ENCODE results near the gene COL4A4.
A peak's percentile ranks its signal among the peaks of the same experiment; 100 is the strongest.

COL4A4 gene

DNA sequence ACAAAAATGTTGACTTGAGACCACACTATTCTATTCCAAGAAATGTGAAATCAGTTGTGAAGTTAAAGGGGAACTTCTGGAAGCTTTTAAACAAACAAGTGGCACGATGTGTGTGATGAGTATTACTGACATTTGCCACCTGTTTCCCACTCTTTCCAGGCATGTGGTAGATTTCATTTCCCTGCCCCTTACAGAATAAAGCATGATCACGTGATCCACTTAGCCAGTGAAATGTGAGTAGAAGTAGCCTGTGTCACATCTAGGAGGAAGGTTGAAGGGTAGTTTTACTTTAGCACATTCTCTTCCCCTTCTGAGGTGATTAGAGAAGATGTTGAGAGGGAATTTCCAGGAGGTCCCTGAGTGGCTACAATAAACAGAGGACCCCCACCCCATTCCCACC is 3.8 kb downstream of the COL4A4 start:
- DNase-seq = peak in 1 of 3 experiments; percentile 0

DNA sequence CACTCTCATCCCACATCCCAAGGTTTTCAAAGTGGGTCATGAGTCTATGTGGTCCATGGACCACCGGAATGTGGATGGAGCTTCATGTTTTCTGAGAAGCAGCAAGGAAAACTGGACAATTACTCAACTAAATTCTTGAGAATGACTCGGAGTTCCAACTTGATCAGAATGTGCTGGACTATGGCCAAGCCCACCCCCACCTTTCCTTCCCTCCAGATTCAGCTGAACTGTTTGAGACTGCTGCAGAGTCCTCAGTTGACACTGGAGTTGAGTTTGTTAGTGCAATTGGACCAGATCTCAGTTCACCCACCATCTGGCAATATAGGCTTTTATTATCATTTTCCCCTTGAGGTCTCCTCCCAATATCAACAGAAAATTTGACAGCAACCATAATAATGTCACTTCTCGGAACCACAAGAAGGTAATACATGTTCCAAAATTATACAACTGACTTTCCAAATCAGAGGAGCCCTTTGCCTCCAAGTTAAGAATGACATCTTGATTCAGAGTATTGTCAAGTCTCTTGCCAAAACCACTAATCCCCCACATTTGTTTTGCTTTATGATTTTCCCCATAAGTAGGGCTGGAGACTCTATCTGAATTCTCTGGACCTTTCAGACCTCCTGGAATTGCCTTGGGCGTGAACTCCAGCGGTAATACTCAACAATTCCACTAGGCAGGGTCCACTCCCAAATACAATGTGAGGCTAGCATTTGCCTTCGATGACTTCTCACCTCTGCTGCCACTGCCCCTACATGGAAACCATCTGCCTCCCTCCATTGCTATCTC is 8.8 kb downstream of the COL4A4 start:
- no peak for DNase-seq

DNA sequence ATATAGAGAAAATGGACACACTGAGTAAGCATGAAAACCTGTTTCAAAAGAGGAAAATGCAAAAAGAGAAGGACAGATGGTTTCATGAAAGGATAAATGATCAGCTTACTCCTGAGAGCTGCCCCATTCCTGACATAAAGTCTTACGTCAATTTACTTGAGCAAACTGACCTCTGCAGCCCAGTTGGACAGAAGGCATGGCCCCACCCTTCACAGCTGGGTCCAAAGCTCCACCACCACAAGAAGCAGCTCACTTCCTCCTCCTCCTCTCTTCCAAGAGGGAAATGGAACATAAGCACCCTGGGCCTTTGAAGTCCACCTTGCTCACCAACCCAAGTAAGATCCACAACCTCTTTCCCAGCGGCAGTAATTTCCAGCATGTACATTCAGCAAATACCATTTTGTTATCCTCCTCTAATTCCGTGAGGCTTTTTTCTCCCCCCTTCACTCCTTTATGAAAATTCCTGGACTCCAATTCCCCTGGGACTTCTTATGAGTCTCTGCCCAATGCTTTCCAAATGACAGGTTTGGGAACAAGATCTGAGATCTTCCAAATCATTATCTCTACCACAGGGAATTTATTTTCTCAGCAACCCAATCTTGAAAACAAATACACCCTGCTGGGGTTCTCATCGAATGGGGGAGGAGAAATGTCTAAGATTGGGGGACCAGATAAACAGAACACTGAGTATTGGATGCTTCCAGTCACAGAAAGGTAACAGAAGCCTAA is 10.1 kb downstream of the COL4A4 start:
- no peak for DNase-seq

DNA sequence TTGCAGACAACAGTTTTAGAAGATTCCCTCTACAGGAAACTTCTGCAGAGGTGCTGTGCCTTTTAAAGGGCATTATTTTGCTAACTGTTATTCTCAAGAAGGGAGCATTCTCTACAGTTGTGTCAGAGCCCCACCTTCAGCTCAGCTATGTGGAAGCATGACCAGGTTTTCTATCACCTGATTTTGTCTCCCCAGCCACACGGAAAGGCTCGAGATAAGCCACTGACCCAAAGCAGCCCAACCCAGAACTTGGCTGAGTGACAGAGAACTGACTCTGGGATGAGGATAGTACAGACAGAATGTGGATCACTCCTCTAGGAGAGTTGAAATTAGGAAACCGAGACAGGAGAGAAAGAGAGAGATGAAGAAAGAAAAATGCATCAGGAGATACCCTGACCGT is 10.7 kb downstream of the COL4A4 start:
- DNase-seq = no peak

DNA sequence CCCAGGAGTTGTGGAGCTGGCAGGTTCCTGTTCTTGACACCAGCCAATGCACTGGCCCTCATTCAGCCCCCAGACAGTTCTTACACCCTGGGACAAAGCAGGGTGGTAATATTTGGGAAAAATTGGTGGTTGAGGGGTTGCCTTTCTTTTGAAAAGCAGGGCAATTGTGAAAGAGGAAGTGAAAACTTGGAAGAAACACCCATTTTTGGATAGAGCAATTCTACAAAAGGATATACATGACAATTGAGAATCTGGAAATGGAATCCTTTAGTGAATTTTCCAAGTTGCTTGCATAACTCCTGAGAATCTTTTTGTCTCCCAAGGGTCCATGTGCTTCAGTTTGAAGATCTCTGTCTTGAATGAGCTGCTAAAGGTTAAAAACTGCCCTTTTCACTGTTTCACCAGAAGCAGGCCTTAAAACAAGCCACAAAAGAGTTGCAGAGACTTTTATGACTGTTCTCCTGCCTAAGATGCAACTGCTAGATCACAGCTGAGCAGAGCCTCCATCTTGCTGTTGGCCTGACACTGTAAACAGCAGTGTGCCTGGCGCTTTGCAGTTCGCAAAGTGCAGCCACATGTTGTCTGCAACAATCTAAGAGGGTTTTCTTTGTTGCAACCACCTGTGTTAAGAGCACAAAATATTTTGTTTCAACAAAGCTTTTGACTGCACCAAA is 11.8 kb downstream of the COL4A4 start:
- DNase-seq = no peak

DNA sequence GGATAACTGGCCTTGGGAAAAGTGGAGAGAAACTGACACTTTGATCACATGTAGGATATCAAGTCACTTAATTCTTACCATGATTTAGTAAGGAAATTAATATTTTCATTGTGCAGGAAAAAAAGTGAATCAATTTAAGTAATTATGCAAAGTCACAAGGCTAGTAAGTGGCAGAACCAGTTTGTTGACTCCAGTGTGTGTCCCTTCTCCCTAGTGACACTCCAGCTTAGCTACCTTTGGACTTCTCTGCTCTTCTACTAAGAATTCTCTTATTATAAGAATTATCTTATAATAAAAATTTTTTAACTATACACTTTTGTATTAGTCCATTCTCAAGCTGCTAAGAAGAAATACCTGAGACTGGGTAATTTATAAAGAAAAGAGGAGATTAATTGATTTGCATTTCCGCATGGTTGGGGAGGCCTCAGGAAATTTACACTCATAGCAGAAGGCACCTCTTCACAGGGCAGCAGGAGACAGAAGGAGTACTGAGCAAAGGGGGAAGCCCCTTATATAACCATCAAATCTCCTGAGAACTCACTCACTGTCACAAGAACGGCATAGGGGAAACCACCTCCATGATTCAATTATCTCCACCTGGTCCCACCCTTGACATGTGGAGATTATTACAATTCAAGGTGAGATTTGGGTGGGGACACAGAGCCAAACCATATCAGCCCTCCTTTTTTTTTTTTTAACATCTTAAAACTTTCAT is 13.6 kb downstream of the COL4A4 start:
- DNase-seq = peak in 1 of 3 experiments; percentile 8

DNA sequence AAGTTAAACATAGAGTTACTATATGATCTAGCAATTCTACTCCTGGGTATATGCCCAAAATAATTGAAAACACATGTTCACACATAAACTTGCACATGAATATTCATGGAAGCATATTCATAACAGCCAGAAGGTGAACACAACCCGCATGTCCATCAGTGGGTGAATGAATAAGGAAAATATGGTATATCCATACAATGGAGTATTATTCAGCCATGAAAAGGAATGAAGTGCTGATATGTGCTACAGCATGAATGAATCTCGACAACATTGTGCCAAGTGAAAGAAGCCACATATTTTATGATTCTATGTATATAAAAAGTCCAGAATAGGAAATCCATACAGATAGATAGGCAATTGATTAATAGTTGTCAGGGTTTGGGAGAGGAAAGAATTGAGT is 15.9 kb downstream of the COL4A4 start:
- DNase-seq = no peak

DNA sequence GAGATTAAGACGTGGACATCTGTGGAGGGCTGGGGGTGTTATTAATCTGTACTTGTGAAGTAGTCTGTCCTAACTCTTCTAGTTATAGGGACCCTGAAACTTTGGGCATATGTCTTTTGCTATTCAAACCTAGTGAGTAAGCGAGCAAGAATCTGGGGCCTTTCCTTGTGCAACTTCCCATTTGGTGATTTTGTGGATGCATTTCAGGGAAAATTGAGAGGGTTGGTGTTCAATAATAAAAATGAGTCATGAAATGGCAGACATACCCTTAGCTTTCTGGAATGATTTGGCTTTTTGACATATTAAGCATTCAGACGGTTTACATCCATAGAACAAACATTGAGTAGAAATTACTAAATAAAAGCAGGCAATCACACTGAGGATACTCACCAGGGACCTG is 17.0 kb downstream of the COL4A4 start:
- DNase-seq = no peak

DNA sequence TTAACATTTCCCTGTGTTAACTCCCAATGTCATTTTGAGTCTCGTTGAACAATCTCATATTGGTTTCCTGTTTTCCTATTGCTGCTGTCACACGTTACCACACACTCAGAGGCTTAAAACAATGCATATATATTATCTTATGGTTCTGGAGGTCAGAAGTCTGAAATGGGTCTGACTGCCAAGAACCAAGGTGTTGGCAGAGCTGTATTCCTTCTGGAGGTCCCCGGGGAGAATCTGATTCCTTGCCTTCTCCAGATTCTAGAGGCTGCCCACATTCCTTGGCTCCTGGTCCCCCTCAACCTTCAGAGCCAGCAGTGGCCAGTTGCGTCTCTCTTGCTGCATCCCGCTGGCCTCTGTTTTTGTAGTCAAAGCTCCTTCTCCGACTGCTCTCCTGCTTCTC is 17.5 kb downstream of the COL4A4 start:
- DNase-seq = no peak

DNA sequence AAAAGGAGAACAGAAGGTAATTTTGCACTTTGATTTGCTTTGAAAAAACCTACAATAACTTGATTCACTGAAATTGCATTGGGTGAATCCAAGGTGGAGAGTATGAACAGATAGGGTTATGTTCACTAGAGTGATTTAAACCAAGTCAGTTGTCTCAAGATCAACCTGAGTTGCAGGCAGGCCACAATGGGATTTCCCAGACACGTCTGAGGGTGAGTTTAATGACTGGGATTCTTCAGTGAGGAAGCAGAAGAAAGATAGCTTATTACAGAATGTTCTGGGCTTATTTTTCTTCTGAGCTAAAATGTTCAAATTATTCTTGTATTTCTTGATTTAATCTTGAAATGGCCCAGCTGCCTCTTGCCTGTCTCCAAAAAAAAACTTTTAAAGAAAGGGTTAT is 20.1 kb downstream of the COL4A4 start:
- DNase-seq = no peak

DNA sequence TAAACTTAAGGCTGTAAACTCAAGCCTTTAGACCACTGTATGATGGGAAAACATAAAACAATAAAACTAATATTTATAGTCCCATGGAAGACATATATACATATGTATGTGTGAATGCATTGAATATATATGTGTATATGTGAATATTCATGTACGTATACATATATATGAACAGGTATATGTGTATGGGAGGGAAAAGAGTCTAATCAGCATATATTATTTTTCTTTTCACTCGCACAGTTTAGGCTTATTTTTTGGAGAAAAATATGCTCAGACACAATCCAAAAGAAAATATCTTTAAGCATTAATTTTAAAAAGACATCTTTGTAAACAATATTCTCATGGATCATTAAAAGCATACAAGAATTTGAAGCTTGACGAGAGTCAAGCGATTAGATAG is 22.7 kb downstream of the COL4A4 start:
- DNase-seq = no peak

DNA sequence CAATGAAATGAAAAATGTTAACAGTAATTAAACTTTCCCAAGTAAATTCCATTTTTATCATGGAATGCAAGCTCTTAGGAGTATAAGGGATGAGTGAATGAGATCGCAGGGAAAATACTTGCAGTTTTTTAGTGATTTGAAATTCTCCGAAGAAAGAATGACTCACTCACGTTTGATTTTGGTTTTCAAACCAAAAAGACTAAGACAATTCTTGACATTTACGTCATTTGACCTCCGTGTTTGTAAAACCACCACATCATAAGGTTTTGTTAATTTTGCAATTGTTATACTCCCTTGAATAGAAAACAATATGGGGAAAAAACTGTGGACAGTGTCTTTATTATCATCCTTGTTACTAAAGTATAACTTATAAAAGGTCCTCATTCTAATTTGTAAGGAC is 29.4 kb downstream of the COL4A4 start:
- DNase-seq = no peak

DNA sequence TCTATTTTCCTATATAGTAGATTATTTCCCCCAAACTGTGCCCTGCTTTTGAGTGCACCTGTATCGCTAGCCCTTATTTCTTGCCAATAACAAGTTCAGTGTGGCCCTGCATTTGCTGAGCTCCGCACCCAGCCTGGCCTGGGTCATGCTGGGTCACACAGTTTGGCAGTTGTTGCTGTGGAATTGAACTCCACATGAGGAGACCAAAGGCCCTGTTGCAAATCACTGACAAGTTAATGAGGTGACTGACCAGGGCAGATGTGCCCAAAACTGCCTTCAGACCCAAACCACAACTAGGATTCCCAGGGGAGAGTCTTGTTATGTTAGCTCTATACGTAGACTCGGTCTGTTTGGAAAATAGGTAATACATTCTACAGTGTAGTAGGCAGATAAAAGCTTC is 31.0 kb downstream of the COL4A4 start:
- DNase-seq = no peak

DNA sequence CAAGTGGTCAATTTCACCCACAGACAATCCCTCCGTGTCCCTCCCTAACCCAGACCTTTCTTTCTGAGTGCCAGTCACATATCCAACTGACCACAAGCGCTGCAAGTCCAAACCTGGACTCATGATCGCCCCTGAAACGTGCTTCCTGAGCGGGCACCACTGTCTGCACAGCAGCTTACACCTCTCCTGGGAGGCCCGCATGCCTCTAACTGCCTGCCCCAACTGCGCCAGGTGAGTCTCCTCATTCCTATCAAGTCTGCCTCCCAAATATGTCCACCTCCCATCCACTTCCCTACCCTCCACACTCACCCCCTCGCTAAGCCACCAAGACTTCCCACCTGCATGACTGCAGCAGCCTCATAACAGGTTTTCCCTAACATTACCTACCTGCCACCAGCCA is 33.4 kb downstream of the COL4A4 start:
- no peak for DNase-seq

DNA sequence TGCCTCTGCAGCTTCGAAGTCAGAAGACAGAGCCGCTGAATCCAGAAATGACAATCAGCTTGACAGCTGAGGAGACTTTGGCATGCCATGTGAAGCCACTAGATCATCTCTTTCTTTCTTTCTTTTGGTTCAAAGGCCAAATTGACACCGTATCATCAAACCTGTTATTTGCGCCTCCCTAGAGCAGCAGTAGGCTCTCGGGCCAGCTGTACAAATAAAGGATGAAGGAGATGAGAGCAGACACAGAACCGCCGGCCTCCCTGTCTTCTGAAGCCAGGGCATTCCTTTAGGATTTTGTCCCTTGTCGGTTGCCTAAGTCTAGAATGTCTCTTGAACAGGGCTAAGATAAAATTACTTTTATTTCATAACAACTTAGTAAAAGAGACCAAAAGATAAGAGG is 36.8 kb downstream of the COL4A4 start:
- DNase-seq = peak in 2 of 3 experiments; percentile 64 to 93

DNA sequence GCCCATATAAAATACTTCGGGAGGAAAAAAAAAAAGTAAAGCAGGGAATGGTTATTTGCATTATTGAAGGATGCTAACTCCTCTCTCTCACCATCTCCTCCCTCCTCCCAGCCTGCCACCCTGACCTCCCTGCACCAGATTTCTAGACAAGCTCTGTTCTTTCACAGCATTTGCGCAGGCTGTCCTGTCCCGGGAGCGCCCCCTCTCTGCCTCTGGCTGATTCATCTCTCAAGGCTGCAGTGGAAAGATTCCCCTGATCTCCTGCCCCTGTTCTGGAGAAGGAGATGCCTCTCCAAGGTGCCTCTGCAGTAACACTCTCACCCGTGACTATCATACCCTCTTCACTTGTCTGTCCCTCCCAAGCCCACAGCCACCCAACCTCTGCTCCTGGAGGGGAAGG is 38.5 kb downstream of the COL4A4 start:
- peak in 2 of 3 experiments; percentile 6 to 25 for DNase-seq

DNA sequence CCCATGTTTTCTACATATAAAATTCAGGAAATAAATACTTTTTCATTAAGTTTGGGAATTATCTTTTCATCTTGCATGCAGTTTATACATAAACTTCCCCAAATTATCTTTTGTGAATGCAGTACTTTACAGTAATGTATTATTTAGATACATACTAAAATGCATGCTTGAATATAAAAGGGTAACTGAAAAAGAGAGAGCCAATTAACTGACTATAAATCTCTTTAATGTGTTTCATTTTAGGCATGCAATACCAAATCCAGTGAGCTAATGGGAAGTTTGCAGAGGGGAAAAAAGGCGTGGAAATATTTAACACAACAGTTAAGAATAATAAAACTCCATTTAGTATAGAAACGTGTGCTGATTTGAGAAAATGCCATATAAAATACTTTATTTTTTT is 39.2 kb downstream of the COL4A4 start:
- peak in 2 of 3 experiments; percentile 12 to 75 for DNase-seq

DNA sequence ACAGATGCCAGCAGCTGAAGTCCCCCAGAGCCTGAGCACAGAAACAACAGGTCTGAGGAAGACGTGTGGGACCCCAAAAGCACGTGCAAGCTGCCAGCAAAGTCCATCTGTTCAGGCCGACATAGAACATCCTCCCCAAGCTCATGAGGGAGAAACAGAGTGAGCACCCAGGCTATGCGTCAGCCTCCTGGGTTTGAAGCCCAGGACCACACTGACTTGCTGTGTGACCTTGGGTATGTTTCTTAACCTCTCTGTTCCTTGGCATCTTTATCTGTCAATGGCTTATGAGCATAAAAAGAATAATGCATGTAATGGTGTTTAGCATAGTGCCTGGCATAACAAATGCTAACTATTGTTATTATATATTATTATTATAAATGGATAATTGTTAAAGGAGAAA is 40.3 kb downstream of the COL4A4 start:
- no peak for DNase-seq

DNA sequence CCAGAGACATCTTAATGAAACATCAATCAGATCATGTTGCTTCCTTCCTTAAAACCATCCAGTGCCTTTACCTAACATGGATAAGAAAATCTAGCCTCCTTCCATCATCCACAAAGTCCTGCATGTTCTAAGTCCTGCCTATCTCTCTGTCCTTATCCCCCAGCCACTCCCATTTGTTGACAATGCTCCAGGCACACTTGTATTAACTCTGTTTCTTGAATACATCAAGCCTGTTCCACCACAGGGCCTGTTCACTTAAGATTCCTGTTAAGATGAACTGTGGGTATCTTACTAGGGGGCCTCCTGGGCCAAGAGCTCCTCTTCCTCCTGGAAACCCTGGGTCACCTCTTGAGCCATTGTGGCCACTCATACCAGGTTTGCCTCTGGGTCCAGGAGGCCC is 45.7 kb downstream of the COL4A4 start:
- DNase-seq = no peak

DNA sequence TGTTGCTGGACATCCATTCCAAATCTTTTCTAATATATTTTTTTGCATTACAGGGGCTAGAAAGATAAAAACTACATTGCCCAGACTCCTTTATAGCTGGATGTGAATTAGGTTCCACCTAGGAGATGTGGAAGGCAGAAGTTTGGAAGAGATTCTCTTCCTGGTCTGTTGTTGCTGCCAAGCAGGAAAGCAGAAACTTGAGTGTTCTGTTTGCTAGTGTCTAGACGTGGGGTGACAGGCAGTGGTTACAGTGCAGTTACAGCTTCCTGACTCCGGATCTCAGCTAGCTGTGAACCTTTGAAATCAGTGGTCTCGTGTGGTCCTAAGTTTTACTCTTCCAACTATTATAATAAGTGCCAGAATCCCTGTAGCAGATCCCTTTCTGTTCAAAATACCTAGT is 46.2 kb downstream of the COL4A4 start:
- no peak for DNase-seq

DNA sequence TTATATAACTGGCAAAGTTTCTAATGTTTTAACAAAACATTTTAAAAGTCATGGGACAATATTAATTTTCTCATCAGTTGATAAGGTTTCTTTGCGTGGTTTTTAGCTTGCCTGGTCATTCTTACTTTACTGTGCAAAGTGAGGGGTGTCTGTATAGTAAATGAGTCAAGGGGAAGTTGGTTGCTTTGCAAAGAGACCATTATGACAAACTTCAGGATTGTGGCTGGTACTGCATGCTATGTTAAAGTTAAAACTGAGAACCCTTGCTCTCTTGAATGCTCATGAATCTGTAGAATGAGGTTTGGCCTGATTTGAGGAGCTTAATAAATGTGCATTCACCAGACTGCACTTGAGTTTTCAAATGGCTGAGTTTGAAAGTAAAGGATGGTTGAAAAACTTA is 47.0 kb downstream of the COL4A4 start:
- no peak for DNase-seq

DNA sequence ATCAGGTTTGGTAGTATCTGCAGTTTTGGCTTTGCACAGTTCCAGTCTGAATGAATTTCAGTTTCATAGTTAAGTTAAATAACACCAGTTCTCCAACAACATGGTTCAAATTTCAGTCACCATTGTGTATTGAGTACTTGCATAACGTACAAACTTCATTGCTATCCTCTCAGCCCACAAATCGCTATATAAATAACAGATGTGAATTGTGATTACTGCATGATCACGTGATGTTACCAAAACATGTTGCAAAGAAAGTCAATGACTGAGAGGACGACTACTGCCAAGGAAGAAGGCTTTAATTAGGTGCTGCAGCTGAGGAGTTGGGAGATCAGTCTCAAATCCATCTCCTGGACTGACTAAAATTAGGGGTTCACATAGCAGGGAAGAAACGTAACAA is 48.2 kb downstream of the COL4A4 start:
- no peak for DNase-seq

All from NCI-H1417 (cell line).